Measurements from ENCODE around the gene CHSY3. TPM values are rescaled to one million over a fixed set of nuclear protein-coding genes. Genes with fewer than 3 reads are reported as not detected.

Gene CHSY3
- total and polyA plus RNA-seq, 7 donors: 0.33 to 2.9 (median 0.67) TPM

GRCh38 chr5:130077007-130077406 lies 172.7 kb downstream of the CHSY3 start:
- no peaks in the 10 kb centered on the region for H3K4me1 ChIP-seq
- no peak overlapping the region for H3K4me3 ChIP-seq
- no peak for TF ChIP-seq CTCF (IDR thresholded peaks at IDR 0.05)
- H3K36me3 ChIP-seq (ENCODE audit: insufficient read depth in 1 of 2, low read depth in 1 of 2): no peaks in the 10 kb centered on the region
- intact Hi-C loops (cut with DNase I): no loop called here
- no peaks in the 10 kb centered on the region for H3K27me3 ChIP-seq (ENCODE audit: insufficient read depth in 3 of 3, low read length in 2 of 3)
- no peak for DNase-seq
- H3K9me3 ChIP-seq: no peaks in the 10 kb centered on the region
- 86 to 91% (median 89%) methylated on average over 2 of the region's 2 CpGs for WGBS, 3 donors
- no peak overlapping the region for H3K27ac ChIP-seq
- no peak for ATAC-seq

GRCh38 chr5:130078661-130079060 lies 174.4 kb downstream of the CHSY3 start:
- Histone ChIP-seq H3K4me3 (no peak overlapping the region), H3K9me3 (no peaks in the 10 kb centered on the region), H3K27me3 (ENCODE audit: insufficient read depth in 3 of 3, low read length in 2 of 3) (no peaks in the 10 kb centered on the region), H3K36me3 (ENCODE audit: insufficient read depth in 1 of 2, low read depth in 1 of 2) (no peaks in the 10 kb centered on the region), H3K4me1 (no peaks in the 10 kb centered on the region), H3K27ac (no peak overlapping the region)
- no peak for TF ChIP-seq CTCF (IDR thresholded peaks at IDR 0.05)
- intact Hi-C loops (cut with DNase I): no loop called here
- DNase-seq (no peak), ATAC-seq (no peak)
- 44 to 52% (median 51%) methylated on average over 3 of the region's 3 CpGs for WGBS, 3 donors

- no peak for DNase-seq
- TF ChIP-seq CTCF (IDR thresholded peaks at IDR 0.05): no peak
- ATAC-seq: no peak
- Histone ChIP-seq H3K4me1 (no peaks in the 10 kb centered on the region), H3K27me3 (ENCODE audit: insufficient read depth in 3 of 3, low read length in 2 of 3) (no peaks in the 10 kb centered on the region), H3K36me3 (ENCODE audit: insufficient read depth in 1 of 2, low read depth in 1 of 2) (no peaks in the 10 kb centered on the region), H3K9me3 (no peaks in the 10 kb centered on the region), H3K4me3 (no peak overlapping the region), H3K27ac (no peak overlapping the region)
- 76 to 82% (median 80%) methylated on average over 8 of the region's 8 CpGs for WGBS, 3 donors
- intact Hi-C loops (cut with DNase I): no loop called here
These were observed 186.5 kb downstream of the CHSY3 start for GRCh38 chr5:130090569-130091270.

GRCh38 chr5:130092991-130093390 lies 188.7 kb downstream of the CHSY3 start:
- H3K36me3 ChIP-seq (ENCODE audit: insufficient read depth in 1 of 2, low read depth in 1 of 2): no peaks in the 10 kb centered on the region
- DNase-seq (no peak), ATAC-seq (no peak)
- no peak overlapping the region for H3K27ac ChIP-seq
- no peaks in the 10 kb centered on the region for H3K9me3 ChIP-seq
- H3K4me1 ChIP-seq: no peaks in the 10 kb centered on the region
- no peaks in the 10 kb centered on the region for H3K27me3 ChIP-seq (ENCODE audit: insufficient read depth in 3 of 3, low read length in 2 of 3)
- no peak overlapping the region for H3K4me3 ChIP-seq
- intact Hi-C loops (cut with DNase I): no loop called here
- no peak for TF ChIP-seq CTCF (IDR thresholded peaks at IDR 0.05)

GRCh38 chr5:130096483-130096882 lies 192.2 kb downstream of the CHSY3 start:
- DNase-seq: no peak
- no peak for ATAC-seq
- no peak overlapping the region for H3K27ac ChIP-seq
- intact Hi-C loops (cut with DNase I): no loop called here
- TF ChIP-seq CTCF (IDR thresholded peaks at IDR 0.05): no peak
- 88 to 92% (median 92%) methylated on average over 2 of the region's 2 CpGs for WGBS, 3 donors
- no peak overlapping the region for H3K4me3 ChIP-seq
- no peaks in the 10 kb centered on the region for H3K27me3 ChIP-seq (ENCODE audit: insufficient read depth in 3 of 3, low read length in 2 of 3)
- H3K9me3 ChIP-seq: no peaks in the 10 kb centered on the region
- H3K36me3 ChIP-seq (ENCODE audit: insufficient read depth in 1 of 2, low read depth in 1 of 2): no peaks in the 10 kb centered on the region
- H3K4me1 ChIP-seq: no peaks in the 10 kb centered on the region
